Osteoblast (primary cell): ENCODE data around the gene UST. TPM values are rescaled to one million over a fixed set of nuclear protein-coding genes. Genes with fewer than 3 reads are reported as not detected.

ENCODE experiments used
- DNase-seq: peaks from one replicate; pipeline ENCODE4 v3.0.0; 2011; ENCODE audit warnings: low spot score, mixed read lengths; ENCODE audit not compliant: insufficient read length; ENCODE audit errors: missing footprints
- H2AFZ ChIP-seq: 2 replicates; pipeline ENCODE4 v1.6.0; 2011; ENCODE audit warnings: mild to moderate bottlenecking, low read length
- H3K27ac ChIP-seq: 2 replicates; pipeline ENCODE4 v1.5.1; 2011; ENCODE audit warnings: mild to moderate bottlenecking, low read depth, low read length, moderate library complexity
- H3K27me3 ChIP-seq: 2 replicates; pipeline ENCODE4 v1.6.0; 2012; ENCODE audit warnings: mild to moderate bottlenecking, control low read depth, inconsistent platforms, low read length, moderate library complexity; ENCODE audit not compliant: insufficient read depth
- H3K36me3 ChIP-seq: 2 replicates; pipeline ENCODE4 v1.5.1; 2011; ENCODE audit warnings: mild to moderate bottlenecking, low read length, control low read depth, moderate library complexity; ENCODE audit not compliant: insufficient read depth
- H3K4me1 ChIP-seq: 2 replicates; pipeline ENCODE4 v1.5.1; 2011; ENCODE audit warnings: mild to moderate bottlenecking, low read length, control low read depth, moderate library complexity; ENCODE audit not compliant: insufficient read depth
- H3K4me2 ChIP-seq: 2 replicates; pipeline ENCODE4 v1.6.0; 2011; ENCODE audit warnings: mild to moderate bottlenecking, low read length; ENCODE audit not compliant: insufficient read depth
- H3K4me3 ChIP-seq: fragments of 200-600 bp; sonication (generic); 3 replicates; pipeline ENCODE4 v1.5.1; 2012; ENCODE audit warnings: mild to moderate bottlenecking, low read length, inconsistent platforms; ENCODE audit not compliant: insufficient read depth
- H3K79me2 ChIP-seq: 2 replicates; pipeline ENCODE4 v1.6.0; 2012; ENCODE audit warnings: mild to moderate bottlenecking, low read length, control low read depth, inconsistent platforms; ENCODE audit not compliant: insufficient read depth
- H3K9me3 ChIP-seq: 2 replicates; pipeline ENCODE4 v1.5.1; 2011; ENCODE audit warnings: low read depth, low read length, control low read depth
- H4K20me1 ChIP-seq: 2 replicates; pipeline ENCODE4 v1.6.0; 2012; ENCODE audit warnings: mild to moderate bottlenecking, low read length, control low read depth; ENCODE audit not compliant: insufficient read depth
- CTCF ChIP-seq: IDR thresholded peaks from 2 replicates; pipeline ENCODE4 v1.5.1; 2011; ENCODE audit warnings: mild to moderate bottlenecking, low read depth, low read length, moderate library complexity; ENCODE audit errors: extremely low read depth
- total RNA-seq: library from RNA; depleted of rRNA; stranded (reverse); fragments of >200 nt; gene quantifications from 2 replicates; pipeline ENCODE4 v1.2.3, GENCODE V29; 2012

UST gene
- total RNA-seq, 1 donor: 18.1 TPM

GRCh38 chr6:149122850-149123821 lies 376.3 kb downstream of the UST start:
- H3K4me2 ChIP-seq: no peak overlapping the region
- H3K36me3 ChIP-seq: no peaks in the 10 kb centered on the region
- H3K9me3 ChIP-seq: no peaks in the 10 kb centered on the region
- peaks cover 6% of the 10 kb centered on the region for H3K4me1 ChIP-seq
- TF ChIP-seq CTCF: no peak
- H3K4me3 ChIP-seq: no peak overlapping the region
- no peak for DNase-seq
- no peaks in the 10 kb centered on the region for H4K20me1 ChIP-seq
- H3K27me3 ChIP-seq: peaks cover 2% of the 10 kb centered on the region
- H3K79me2 ChIP-seq: no peaks in the 10 kb centered on the region
- no peak overlapping the region for H3K27ac ChIP-seq
- H2AFZ ChIP-seq: no peak overlapping the region

GRCh38 chr6:149125309-149125708 lies 378.5 kb downstream of the UST start:
- H3K4me1 ChIP-seq: peaks cover 19% of the 10 kb centered on the region
- H3K4me2 ChIP-seq: no peak overlapping the region
- no peaks in the 10 kb centered on the region for H3K9me3 ChIP-seq
- no peaks in the 10 kb centered on the region for H4K20me1 ChIP-seq
- no peak for TF ChIP-seq CTCF
- no peak overlapping the region for H2AFZ ChIP-seq
- no peaks in the 10 kb centered on the region for H3K79me2 ChIP-seq
- no peak overlapping the region for H3K4me3 ChIP-seq
- no peak overlapping the region for H3K27ac ChIP-seq
- H3K27me3 ChIP-seq: no peaks in the 10 kb centered on the region
- DNase-seq: no peak
- no peaks in the 10 kb centered on the region for H3K36me3 ChIP-seq
